IMR-90 (cell line): ENCODE data around the gene VPS52. TPM values are rescaled to one million over a fixed set of nuclear protein-coding genes. Genes with fewer than 3 reads are reported as not detected.
A peak's percentile ranks its signal among the peaks of the same experiment; 100 is the strongest.

Experiments used
- ATAC-seq: fragments of 200-7000 bp; cut with Tn5 transposase; 2 replicates; pipeline ENCODE4 v1.9.1; 2020; ENCODE audit warnings: low read depth, mild to moderate bottlenecking, moderate library complexity
- BruUV-seq: library from RNA; stranded (reverse); fragments of 400-500 nt; replicated peaks from 2 replicates; lab custom pipeline; 2021; lab: Mats Ljungman, UMichigan
- CTCF ChIA-PET: fragments of 300-600 bp; formaldehyde crosslinking; extraction: SDS; loops from one replicate; lab custom pipeline; 2021; ENCODE audit warnings: antibody characterized with exemption; lab: Yijun Ruan, JAX
- POLR2A ChIA-PET: fragments of 300-600 bp; sonication (Branson Sonifier 250); formaldehyde crosslinking; loops from one replicate; lab custom pipeline; 2022; ENCODE audit warnings: antibody characterized with exemption; ENCODE audit not compliant: unreplicated experiment; lab: Charles Lee
- DNase-seq: peaks from one replicate; pipeline ENCODE4 v3.0.0; 2013
- H2AFZ ChIP-seq: replicated peaks from 2 replicates; pipeline ENCODE3; 2013; ENCODE audit warnings: low read length, mild to moderate bottlenecking; ENCODE audit not compliant: poor library complexity
- H2AK5ac ChIP-seq: 2 replicates; pipeline ENCODE4 v1.6.1; 2013; ENCODE audit warnings: low read depth, low read length, inconsistent platforms
- H2AK9ac ChIP-seq: replicated peaks from 2 replicates; pipeline ENCODE3; 2013; ENCODE audit warnings: mild to moderate bottlenecking, low read depth, low read length, moderate library complexity; ENCODE audit not compliant: poor library complexity
- H2BK120ac ChIP-seq: 2 replicates; pipeline ENCODE4 v1.6.1; 2013; ENCODE audit warnings: low read depth, low read length, inconsistent platforms
- H2BK15ac ChIP-seq: 3 replicates; pipeline ENCODE4 v1.6.1; 2013; ENCODE audit warnings: low read depth, low read length, inconsistent platforms
- H2BK20ac ChIP-seq: 2 replicates; pipeline ENCODE4 v1.6.1; 2013; ENCODE audit warnings: low read depth, mild to moderate bottlenecking, inconsistent platforms, low read length, moderate library complexity
- H2BK5ac ChIP-seq: 2 replicates; pipeline ENCODE4 v1.6.1; 2013; ENCODE audit warnings: mild to moderate bottlenecking, low read depth, low read length, inconsistent platforms; ENCODE audit not compliant: poor library complexity, severe bottlenecking
- H3K14ac ChIP-seq: replicated peaks from 2 replicates; pipeline ENCODE4 v1.6.1; 2013; ENCODE audit warnings: low read depth, low read length, inconsistent platforms
- H3K18ac ChIP-seq: 2 replicates; pipeline ENCODE4 v1.6.1; 2013; ENCODE audit warnings: low read depth, low read length, control low read depth
- H3K23ac ChIP-seq: 2 replicates; pipeline ENCODE4 v1.6.1; 2013; ENCODE audit warnings: low read depth, low read length, inconsistent platforms
- H3K27ac ChIP-seq: 2 replicates; pipeline ENCODE4 v1.5.1; 2013; ENCODE audit warnings: mild to moderate bottlenecking, control low read depth, low read length; ENCODE audit not compliant: insufficient read depth
- H3K27me3 ChIP-seq: 2 replicates; pipeline ENCODE4 v1.6.1; 2013; ENCODE audit warnings: low read length; ENCODE audit not compliant: control insufficient read depth, insufficient read depth
- H3K36me3 ChIP-seq: 2 replicates; pipeline ENCODE4 v1.6.1; 2013; ENCODE audit warnings: low read length, mixed read lengths; ENCODE audit not compliant: control insufficient read depth, insufficient read depth
- H3K4ac ChIP-seq: 2 replicates; pipeline ENCODE4 v1.6.1; 2013; ENCODE audit warnings: low read depth, low read length, inconsistent platforms
- H3K4me1 ChIP-seq: 2 replicates; pipeline ENCODE4 v1.6.1; 2013; ENCODE audit warnings: low read length, mixed read lengths; ENCODE audit not compliant: control insufficient read depth, insufficient read depth
- H3K4me2 ChIP-seq: 2 replicates; pipeline ENCODE4 v1.6.1; 2013; ENCODE audit warnings: low read depth, mild to moderate bottlenecking, control low read depth, low read length, moderate library complexity
- H3K4me3 ChIP-seq: 2 replicates; pipeline ENCODE4 v1.5.1; 2013; ENCODE audit warnings: low read depth, mild to moderate bottlenecking, control low read depth, low read length, moderate library complexity; ENCODE audit not compliant: insufficient read depth
- H3K56ac ChIP-seq: 2 replicates; pipeline ENCODE4 v1.6.1; 2013; ENCODE audit warnings: low read length, inconsistent platforms; ENCODE audit not compliant: insufficient read depth; ENCODE audit errors: extremely low read depth
- H3K79me1 ChIP-seq, 2 experiments: 2 replicates each; pipeline ENCODE4 v1.6.1; 2013; ENCODE audit warnings: low read length in 2 of 2, inconsistent platforms in 1 of 2, low read depth in 1 of 2
- H3K9ac ChIP-seq: 2 replicates; pipeline ENCODE4 v1.6.1; 2013; ENCODE audit warnings: low read depth, low read length, control low read depth
- H3K9me1 ChIP-seq: 2 replicates; pipeline ENCODE4 v1.6.1; 2013; ENCODE audit warnings: low read length, inconsistent platforms; ENCODE audit not compliant: insufficient read depth
- H3K9me3 ChIP-seq: 2 replicates; pipeline ENCODE4 v1.6.1; 2013; ENCODE audit warnings: low read length; ENCODE audit not compliant: control insufficient read depth, insufficient read depth
- H4K20me1 ChIP-seq: 2 replicates; pipeline ENCODE4 v1.6.1; 2013; ENCODE audit warnings: low read length, inconsistent platforms; ENCODE audit not compliant: insufficient read depth
- H4K5ac ChIP-seq: 2 replicates; pipeline ENCODE4 v1.6.1; 2013; ENCODE audit warnings: mild to moderate bottlenecking, low read depth, low read length, control low read depth
- H4K8ac ChIP-seq, 2 experiments: 2 replicates each; pipeline ENCODE4 v1.6.1; 2013; ENCODE audit warnings: low read depth in 2 of 2, low read length in 2 of 2, control low read depth in 1 of 2, inconsistent platforms in 1 of 2
- H4K91ac ChIP-seq: 2 replicates; pipeline ENCODE4 v1.6.1; 2013; ENCODE audit warnings: low read depth, low read length, inconsistent platforms; ENCODE audit not compliant: insufficient read depth
- BHLHE40 ChIP-seq: fragments of 150-350 bp; IDR thresholded peaks from 2 replicates; pipeline ENCODE4 v1.6.1; 2016; ENCODE audit warnings: mild to moderate bottlenecking, low read depth, low read length
- CEBPB ChIP-seq: IDR thresholded peaks from 2 replicates; pipeline ENCODE4 v1.6.1; 2012; ENCODE audit warnings: low read depth, low read length, improper control_type of control experiment
- CTCF ChIP-seq: conservative IDR thresholded peaks from 2 replicates; pipeline ENCODE4 v1.5.1; 2012; ENCODE audit warnings: mild to moderate bottlenecking, low read depth, low read length, improper control_type of control experiment
- ELK1 ChIP-seq: fragments of 150-350 bp; IDR thresholded peaks from 2 replicates; pipeline ENCODE4 v1.6.1; 2016; ENCODE audit warnings: low read depth, mild to moderate bottlenecking, low read length, moderate library complexity, borderline replicate concordance
- MAFK ChIP-seq: IDR thresholded peaks from 2 replicates; pipeline ENCODE4 v1.6.1; 2012; ENCODE audit warnings: low read depth, low read length, improper control_type of control experiment
- MAZ ChIP-seq: IDR thresholded peaks from 2 replicates; pipeline ENCODE4 v1.6.1; 2012; ENCODE audit warnings: low read depth, mild to moderate bottlenecking, low read length, improper control_type of control experiment, moderate library complexity, borderline replicate concordance
- MXI1 ChIP-seq: IDR thresholded peaks from 2 replicates; pipeline ENCODE4 v1.6.1; 2012; ENCODE audit warnings: low read depth, mild to moderate bottlenecking, low read length, moderate library complexity, borderline replicate concordance
- POLR2A ChIP-seq: IDR thresholded peaks from 2 replicates; pipeline ENCODE4 v1.6.1; 2012; ENCODE audit warnings: mild to moderate bottlenecking, low read depth, low read length
- RCOR1 ChIP-seq: IDR thresholded peaks from 2 replicates; pipeline ENCODE4 v1.6.1; 2012; ENCODE audit warnings: mild to moderate bottlenecking, low read length, improper control_type of control experiment; ENCODE audit not compliant: insufficient replicate concordance
- RFX5 ChIP-seq: IDR thresholded peaks from 2 replicates; pipeline ENCODE4 v1.8.0; 2012; ENCODE audit warnings: low read depth, mild to moderate bottlenecking, low read length, moderate library complexity
- SMC3 ChIP-seq: fragments of 150-350 bp; IDR thresholded peaks from 2 replicates; pipeline ENCODE4 v1.6.1; 2016; ENCODE audit warnings: low read depth, mild to moderate bottlenecking, antibody characterized with exemption, low read length, moderate library complexity
- USF2 ChIP-seq: fragments of 150-350 bp; IDR thresholded peaks from 2 replicates; pipeline ENCODE4 v1.6.1; 2017; ENCODE audit warnings: mild to moderate bottlenecking, antibody characterized with exemption, low read length, low read depth
- WGBS, 2 experiments: methylation state at CpG; one replicate each; pipeline versions ENCODE4 v1.1.5 to v1.1.7; 2013; ENCODE audit warnings: missing lambda C conversion rate in 2 of 2; ENCODE audit not compliant: insufficient read length in 1 of 2; ENCODE audit errors: extremely low coverage in 2 of 2; 5-methylcytosine and 5-hydroxymethylcytosine counted together
- dilution Hi-C: fragments of 300-500 bp; cut with HindIII; formaldehyde crosslinking; loops from one replicate; pipeline ENCODE4 v1.14.3; 2018; ENCODE audit warnings: low sequenced_read_pairs; ENCODE audit not compliant: unreplicated experiment
- in situ Hi-C: fragments of 300-500 bp; cut with MboI; formaldehyde crosslinking; loops from 3 replicates; pipeline ENCODE4 v1.14.3; 2019; ENCODE audit warnings: low sequenced_read_pairs, inconsistent platforms, mixed read lengths
- intact Hi-C: fragments of 100-400 bp; cut with micrococcal nuclease; formaldehyde crosslinking; loops from 2 replicates; pipeline ENCODE4 v1.10.0; 2022
- polyA plus RNA-seq, 3 experiments: library from polyadenylated mRNA; depleted of rRNA; stranded (reverse); fragments of >200 nt; gene quantifications; 2 replicates each; pipeline ENCODE4 v1.2.3, GENCODE V29; 2012; ENCODE audit warnings: low replicate concordance in 1 of 3
- total RNA-seq: library from RNA; depleted of rRNA; stranded (reverse); fragments of >200 nt; gene quantifications from 2 replicates; pipeline ENCODE4 v1.2.3, GENCODE V29; 2012

The VPS52 gene
- total and polyA plus RNA-seq, 2 of the 4 experiments (the other 2 are of a cell fraction): 29.8 to 54.6 TPM

- intact Hi-C loops (loop anchor here (1.0 to 5.0 kb wide), 7 partner anchors 48 to 362 kb away; partner anchors contain the start of genes RXRB and SLC39A7), dilution Hi-C loops (no loop called here), in situ Hi-C loops (loop anchor here (5.0 to 10.0 kb wide), 3 partner anchors 87 to 232 kb away; no protein-coding TSS in a partner anchor)
- H3K4me2 ChIP-seq: peak overlapping the region; percentile 90
- ChIA-PET CTCF (interaction anchor here (0.6 to 1.4 kb wide), 8 partner anchors 14 to 233 kb away, joined by 3 to 6 read pairs (median 3); no protein-coding TSS in a partner anchor), POLR2A (interaction anchor here (0.6 kb wide), 1 partner anchor 96 kb away, joined by 8 read pairs; no protein-coding TSS in a partner anchor)
- H3K4ac ChIP-seq: peak overlapping the region; percentile 97
- no peaks in the 10 kb centered on the region for H3K27me3 ChIP-seq
- peak overlapping the region; percentile 88 for H3K56ac ChIP-seq
- H3K9me1 ChIP-seq: peaks cover 11% of the 10 kb centered on the region
- peak overlapping the region; percentile 91 for H4K91ac ChIP-seq
- no TSS peak for BruUV-seq
- 1% methylated on average over 22 of the region's 58 CpGs; no CpG with 5 or more reads in 1 of the 2 experiments for WGBS, 2 experiments
- peak overlapping the region; percentile 95 for H3K23ac ChIP-seq
- H3K36me3 ChIP-seq: peaks cover 8% of the 10 kb centered on the region; the same call in 1 of the 2 replicates
- peak overlapping the region; percentile 96 for H3K14ac ChIP-seq
- peak overlapping the region; percentile 93 for H3K9ac ChIP-seq
- peak overlapping the region; percentile 87 for H3K18ac ChIP-seq
- H3K27ac ChIP-seq: peak overlapping the region; percentile 95
- peak overlapping the region; percentile 64 for H3K4me3 ChIP-seq
- H2AFZ ChIP-seq: peak overlapping the region; percentile 94
- H2BK15ac ChIP-seq: peak overlapping the region; percentile 64; the same call in 1 of the 3 replicates
- DNase-seq: peak; percentile 99
- H4K20me1 ChIP-seq: peaks cover 3% of the 10 kb centered on the region; the same call in 1 of the 2 replicates
- no peaks in the 10 kb centered on the region for H3K9me3 ChIP-seq
- peak overlapping the region; percentile 89 for H4K5ac ChIP-seq
- ATAC-seq: peak; percentile 87
- H4K8ac ChIP-seq: peak overlapping the region; percentile 74 to 96
- H2BK120ac ChIP-seq: peak overlapping the region; percentile 83
- H2BK20ac ChIP-seq: peak overlapping the region; percentile 64; the same call in 1 of the 2 replicates
- peaks cover 12% of the 10 kb centered on the region for H3K4me1 ChIP-seq
- peak overlapping the region; percentile 97 for H2AK5ac ChIP-seq
- peak overlapping the region; percentile 97 for H2AK9ac ChIP-seq
- H3K79me1 ChIP-seq: peaks cover 0 to 24% of the 10 kb centered on the region in 2 experiments; a peak in 2 of 4 replicates
- peak overlapping the region; percentile 92 for H2BK5ac ChIP-seq
- no peak for TF ChIP-seq SMC3
- peak; percentile 56; the same call in 1 of the 2 replicates for TF ChIP-seq MAZ
- no peak; the same call in 1 of the 2 replicates for TF ChIP-seq BHLHE40
- peak; percentile 88 for TF ChIP-seq POLR2A
- TF ChIP-seq MAFK: peak; percentile 58
- TF ChIP-seq CEBPB: no peak
- TF ChIP-seq CTCF: 0 out of 2 replicates have a peak, but pooled peaks have one; percentile 20
- TF ChIP-seq RFX5: no peak
- TF ChIP-seq MXI1: peak; percentile 66; the same call in 1 of the 2 replicates
- no peak for TF ChIP-seq RCOR1
- TF ChIP-seq USF2: no peak
- TF ChIP-seq ELK1: no peak
Observed at GRCh38 chr6:33248932-33249731, 22.5 kb downstream of the VPS52 start.
